Caco-2 (cell line): ENCODE data around the gene IMMP1L. TPM values are rescaled to one million over a fixed set of nuclear protein-coding genes. Genes with fewer than 3 reads are reported as not detected.

Experiments
- BruUV-seq: library from RNA; stranded (reverse); fragments of 400-500 nt; replicated peaks from 2 replicates; lab custom pipeline; 2021; lab: Mats Ljungman, UMichigan
- CTCF ChIA-PET: fragments of 300-600 bp; sonication (Branson Sonifier 250); formaldehyde crosslinking; loops from one replicate; lab custom pipeline; 2022; ENCODE audit warnings: antibody characterized with exemption; lab: Charles Lee
- POLR2A ChIA-PET: fragments of 300-600 bp; sonication (Branson Sonifier 250); formaldehyde crosslinking; loops from one replicate; lab custom pipeline; 2022; ENCODE audit warnings: antibody characterized with exemption; lab: Charles Lee
- DNase-seq, 2 experiments: peaks; one replicate each; pipeline versions ENCODE4 v3.0.0 to v3.0.0-alpha.2; 2020 to 2022
- H3K27me3 ChIP-seq: replicated peaks from 2 replicates; pipeline ENCODE4 v1.6.0; 2011; ENCODE audit warnings: low read length; ENCODE audit not compliant: control insufficient read depth, insufficient read depth
- H3K36me3 ChIP-seq: 2 replicates; pipeline ENCODE4 v1.5.1; 2011; ENCODE audit warnings: low read length; ENCODE audit not compliant: control insufficient read depth, insufficient read depth
- H3K4me1 ChIP-seq: fragments of 250-450 bp; sonication (Bioruptor Pico); 2 replicates; pipeline ENCODE4 v1.5.1; 2020; ENCODE audit warnings: mild to moderate bottlenecking
- H3K4me3 ChIP-seq: 2 replicates; pipeline ENCODE4 v1.5.1; 2011; ENCODE audit warnings: low read depth, mild to moderate bottlenecking, control low read depth, low read length
- H3K9me3 ChIP-seq: fragments of 250-450 bp; sonication (Bioruptor Pico); 2 replicates; pipeline ENCODE4 v1.5.1; 2020; ENCODE audit warnings: mild to moderate bottlenecking, moderate library complexity
- H3K27ac Mint-ChIP-seq: one replicate; pipeline ENCODE4 v1.8.0; 2022; ENCODE audit warnings: mixed read lengths; ENCODE audit not compliant: unreplicated experiment
- H3K27me3 Mint-ChIP-seq: one replicate; pipeline ENCODE4 v1.8.0; 2022; ENCODE audit warnings: mixed read lengths; ENCODE audit not compliant: insufficient read depth, unreplicated experiment
- H3K36me3 Mint-ChIP-seq: one replicate; pipeline ENCODE4 v1.8.0; 2022; ENCODE audit warnings: mild to moderate bottlenecking, mixed read lengths; ENCODE audit not compliant: insufficient read depth, unreplicated experiment
- H3K4me1 Mint-ChIP-seq: one replicate; pipeline ENCODE4 v1.8.0; 2022; ENCODE audit warnings: low read depth, mixed read lengths; ENCODE audit not compliant: unreplicated experiment
- H3K4me3 Mint-ChIP-seq: one replicate; pipeline ENCODE4 v1.8.0; 2022; ENCODE audit warnings: mild to moderate bottlenecking, moderate library complexity, mixed read lengths; ENCODE audit not compliant: unreplicated experiment
- H3K9me3 Mint-ChIP-seq: one replicate; pipeline ENCODE4 v1.8.0; 2022; ENCODE audit warnings: mixed read lengths; ENCODE audit not compliant: unreplicated experiment
- CTCF ChIP-seq, 2 experiments: fragments of 200-600 bp in 1 of 2; IDR thresholded peaks; 1 replicate in 1 of 2; 2 replicates in 1 of 2; pipeline versions ENCODE4 v1.5.1 to v1.8.0; 2011 to 2022; ENCODE audit warnings: antibody characterized with exemption in 1 of 2, control low read depth in 1 of 2, inconsistent platforms in 1 of 2, low read depth in 1 of 2, low read length in 1 of 2, mild to moderate bottlenecking in 1 of 2, moderate library complexity in 1 of 2; ENCODE audit not compliant: insufficient read depth in 1 of 2, severe bottlenecking in 1 of 2, unreplicated experiment in 1 of 2
- intact Hi-C: fragments of 100-400 bp; cut with micrococcal nuclease; formaldehyde crosslinking; loops from one replicate; pipeline ENCODE4 v1.10.0; 2022; ENCODE audit not compliant: unreplicated experiment
- total RNA-seq: library from RNA; stranded (reverse); gene quantifications from 2 replicates; pipeline ENCODE4 v1.2.3, GENCODE V29; 2022

The IMMP1L gene
- total RNA-seq, 1 experiment from 2014 or later, result 40.1 TPM

- CTCF ChIA-PET, result interaction anchor here (1.2 kb wide), 1 partner anchor 94 kb away, joined by 3 read pairs; no protein-coding TSS in a partner anchor
- Histone ChIP-seq H3K27me3 (no peaks in the 10 kb centered on the region), H3K4me3 (no peak overlapping the region), H3K9me3 (0 out of 2 replicates have a peak, but pooled peaks cover 4% of the 10 kb centered on the region), H3K4me1 (0 out of 2 replicates have a peak, but pooled peaks cover 7% of the 10 kb centered on the region), H3K36me3 (no peaks in the 10 kb centered on the region)
- H3K4me1 Mint-ChIP-seq, result no peaks in the 10 kb centered on the region
- BruUV-seq, result no TSS peak
- H3K4me3 Mint-ChIP-seq, result no peak overlapping the region
- peaks cover 38% of the 10 kb centered on the region for H3K36me3 Mint-ChIP-seq
- no peak for TF ChIP-seq CTCF (IDR thresholded peaks at IDR 0.05; ENCODE audit: insufficient read depth in 1 of 2, low read depth in 1 of 2, low read length in 1 of 2, severe bottlenecking in 1 of 2, unreplicated experiment in 1 of 2)
- intact Hi-C loops, result no loop called here
- no peak for DNase-seq
- POLR2A ChIA-PET, result no interaction called here
- no peak overlapping the region for H3K27ac Mint-ChIP-seq
- H3K9me3 Mint-ChIP-seq, result peaks cover 16% of the 10 kb centered on the region
- no peaks in the 10 kb centered on the region for H3K27me3 Mint-ChIP-seq
Observed at GRCh38 chr11:31492320-31492913, 17.0 kb downstream of the IMMP1L start.

GRCh38 chr11:31487848-31488247 is 21.6 kb downstream of the IMMP1L start:
- DNase-seq, result peak in 1 of 2 experiments; percentile 32
- CTCF ChIA-PET, result no interaction called here
- Mint-ChIP-seq H3K4me3 (no peak overlapping the region), H3K27me3 (no peaks in the 10 kb centered on the region), H3K27ac (no peak overlapping the region), H3K4me1 (no peaks in the 10 kb centered on the region), H3K36me3 (peaks cover 11% of the 10 kb centered on the region), H3K9me3 (no peaks in the 10 kb centered on the region)
- H3K36me3 ChIP-seq, result no peaks in the 10 kb centered on the region
- intact Hi-C loops, result loop anchor here (1.0 to 5.0 kb wide), 2 partner anchors 383 to 519 kb away; no protein-coding TSS in a partner anchor
- H3K9me3 ChIP-seq, result no peaks in the 10 kb centered on the region
- no peaks in the 10 kb centered on the region for H3K27me3 ChIP-seq
- peak; percentile 28 to 49 for TF ChIP-seq CTCF (IDR thresholded peaks at IDR 0.05; ENCODE audit: insufficient read depth in 1 of 2, low read depth in 1 of 2, low read length in 1 of 2, severe bottlenecking in 1 of 2, unreplicated experiment in 1 of 2)
- POLR2A ChIA-PET, result no interaction called here
- no TSS peak for BruUV-seq
- H3K4me3 ChIP-seq, result no peak overlapping the region
- H3K4me1 ChIP-seq, result 0 out of 2 replicates have a peak, but pooled peaks cover 7% of the 10 kb centered on the region

- H3K9me3 Mint-ChIP-seq, result no peaks in the 10 kb centered on the region
- no peak overlapping the region for H3K27ac Mint-ChIP-seq
- no peak for TF ChIP-seq CTCF (IDR thresholded peaks at IDR 0.05; ENCODE audit: insufficient read depth in 1 of 2, low read depth in 1 of 2, low read length in 1 of 2, severe bottlenecking in 1 of 2, unreplicated experiment in 1 of 2)
- POLR2A ChIA-PET, result no interaction called here
- H3K36me3 ChIP-seq, result no peaks in the 10 kb centered on the region
- no peak overlapping the region for H3K4me3 Mint-ChIP-seq
- 0 out of 2 replicates have a peak, but pooled peaks cover 3% of the 10 kb centered on the region for H3K4me1 ChIP-seq
- CTCF ChIA-PET, result no interaction called here
- peaks cover 3% of the 10 kb centered on the region for H3K36me3 Mint-ChIP-seq
- no peaks in the 10 kb centered on the region for H3K27me3 ChIP-seq
- H3K4me1 Mint-ChIP-seq, result no peaks in the 10 kb centered on the region
- H3K9me3 ChIP-seq, result no peaks in the 10 kb centered on the region
- no peak for DNase-seq
- intact Hi-C loops, result no loop called here
- BruUV-seq, result no TSS peak
- no peak overlapping the region for H3K4me3 ChIP-seq
- H3K27me3 Mint-ChIP-seq, result no peaks in the 10 kb centered on the region
Observed at GRCh38 chr11:31484497-31484896, 24.9 kb downstream of the IMMP1L start.
